ENCODE results near the gene TEC.

DNA sequence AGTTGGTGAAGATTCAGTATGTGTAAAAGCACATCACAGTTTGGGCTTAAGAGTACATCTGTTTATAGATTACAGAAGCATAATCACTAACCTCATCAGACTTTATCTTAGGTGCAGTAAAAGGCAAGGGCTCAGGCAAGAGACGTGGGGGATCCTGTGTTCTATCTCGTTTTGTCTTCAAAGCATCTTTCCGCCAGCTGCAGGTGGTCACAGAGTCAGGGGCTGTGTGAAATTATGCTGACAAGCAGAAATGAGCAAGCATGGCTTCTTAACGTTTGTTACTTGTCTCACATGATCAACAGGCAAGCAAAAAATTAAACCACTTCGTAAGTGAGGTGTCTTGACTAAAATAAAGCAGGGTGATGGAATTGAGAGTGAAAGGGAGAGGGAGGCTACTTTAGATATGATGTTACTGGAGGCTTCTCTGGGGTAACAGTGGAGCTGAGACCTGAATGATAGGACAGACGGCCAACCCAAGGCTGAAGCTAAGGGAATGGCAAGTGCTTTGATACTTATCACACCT is 1.4 kb upstream of the TEC start:
- TF ChIP-seq, protein P1, sequence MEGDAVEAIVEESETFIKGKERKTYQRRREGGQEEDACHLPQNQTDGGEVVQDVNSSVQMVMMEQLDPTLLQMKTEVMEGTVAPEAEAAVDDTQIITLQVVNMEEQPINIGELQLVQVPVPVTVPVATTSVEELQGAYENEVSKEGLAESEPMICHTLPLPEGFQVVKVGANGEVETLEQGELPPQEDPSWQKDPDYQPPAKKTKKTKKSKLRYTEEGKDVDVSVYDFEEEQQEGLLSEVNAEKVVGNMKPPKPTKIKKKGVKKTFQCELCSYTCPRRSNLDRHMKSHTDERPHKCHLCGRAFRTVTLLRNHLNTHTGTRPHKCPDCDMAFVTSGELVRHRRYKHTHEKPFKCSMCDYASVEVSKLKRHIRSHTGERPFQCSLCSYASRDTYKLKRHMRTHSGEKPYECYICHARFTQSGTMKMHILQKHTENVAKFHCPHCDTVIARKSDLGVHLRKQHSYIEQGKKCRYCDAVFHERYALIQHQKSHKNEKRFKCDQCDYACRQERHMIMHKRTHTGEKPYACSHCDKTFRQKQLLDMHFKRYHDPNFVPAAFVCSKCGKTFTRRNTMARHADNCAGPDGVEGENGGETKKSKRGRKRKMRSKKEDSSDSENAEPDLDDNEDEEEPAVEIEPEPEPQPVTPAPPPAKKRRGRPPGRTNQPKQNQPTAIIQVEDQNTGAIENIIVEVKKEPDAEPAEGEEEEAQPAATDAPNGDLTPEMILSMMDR (IDR thresholded peaks at IDR 0.05 in 8 of 11, conservative IDR thresholded peaks at IDR 0.05 in 3 of 11), result no peak
- TF ChIP-seq POLR2AphosphoS5 (IDR thresholded peaks at IDR 0.05) (no peak), POLR2A (IDR thresholded peaks at IDR 0.05) (no peak)

Measured in spleen (tissue), 7 donors.